Neural cell (in vitro differentiated cells): ENCODE measurements around the gene SPECC1L. TPM values are rescaled to one million over a fixed set of nuclear protein-coding genes. Genes with fewer than 3 reads are reported as not detected.

Experiments
- H2AFZ ChIP-seq: fragments of 200-600, 300-800 bp; sonication (generic), shearing (Covaris generic); 2 replicates; pipeline ENCODE4 v1.6.0; 2014; ENCODE audit warnings: low read depth, mild to moderate bottlenecking, antibody characterized with exemption, low read length, moderate library complexity
- H3F3A ChIP-seq: fragments of 200-600 bp; shearing (Covaris generic); 2 replicates; pipeline ENCODE4 v1.6.1; 2016; ENCODE audit warnings: mild to moderate bottlenecking, moderate library complexity, mixed read lengths, antibody characterized with exemption, low read length; ENCODE audit not compliant: insufficient read depth, poor library complexity, severe bottlenecking
- H3K27ac ChIP-seq: fragments of 200-600, 300-800 bp; sonication (generic), shearing (Covaris generic); 2 replicates; pipeline ENCODE4 v1.5.1; 2014; ENCODE audit warnings: mild to moderate bottlenecking, low read length, moderate library complexity
- H3K27me3 ChIP-seq: fragments of 300-800, 200-600 bp; sonication (generic), shearing (Covaris generic); 2 replicates; pipeline ENCODE4 v1.6.0; 2014; ENCODE audit warnings: mild to moderate bottlenecking, low read depth, low read length, moderate library complexity; ENCODE audit not compliant: insufficient read depth
- H3K36me3 ChIP-seq: fragments of 300-800, 200-600 bp; sonication (generic), shearing (Covaris generic); 2 replicates; pipeline ENCODE4 v1.5.1; 2014; ENCODE audit warnings: mild to moderate bottlenecking, antibody characterized with exemption, low read length, moderate library complexity; ENCODE audit not compliant: insufficient read depth
- H3K4me2 ChIP-seq: fragments of 300-800, 200-600 bp; sonication (generic), shearing (Covaris generic); 2 replicates; pipeline ENCODE4 v1.6.0; 2014; ENCODE audit warnings: mild to moderate bottlenecking, low read length
- H3K4me3 ChIP-seq: fragments of 300-800, 200-600 bp; sonication (generic), shearing (Covaris generic); 2 replicates; pipeline ENCODE4 v1.5.1; 2014; ENCODE audit warnings: mild to moderate bottlenecking, low read length, moderate library complexity
- H3K79me2 ChIP-seq: fragments of 200-600 bp; shearing (Covaris generic); replicated peaks from 2 replicates; pipeline ENCODE4 v1.6.0; 2014; ENCODE audit warnings: mild to moderate bottlenecking, low read length, moderate library complexity; ENCODE audit not compliant: insufficient read depth
- H3K9ac ChIP-seq: fragments of 300-800, 200-600 bp; sonication (generic), shearing (Covaris generic); 2 replicates; pipeline ENCODE4 v1.6.1; 2016; ENCODE audit warnings: mild to moderate bottlenecking, low read length, mixed read lengths
- H3K9me2 ChIP-seq: fragments of 200-600 bp; shearing (Covaris generic); 2 replicates; pipeline ENCODE4 v1.6.1; 2016; ENCODE audit warnings: mild to moderate bottlenecking, low read length, mixed read lengths; ENCODE audit not compliant: insufficient read depth
- H3K9me3 ChIP-seq: fragments of 200-600, 300-800 bp; sonication (generic), shearing (Covaris generic); 2 replicates; pipeline ENCODE4 v1.6.1; 2016; ENCODE audit warnings: mild to moderate bottlenecking, mixed run types, low read length, moderate library complexity, mixed read lengths
- H4K20me1 ChIP-seq: fragments of 200-600 bp; shearing (Covaris generic); 2 replicates; pipeline ENCODE4 v1.6.1; 2016; ENCODE audit warnings: mild to moderate bottlenecking, mixed run types; ENCODE audit not compliant: insufficient read depth
- CTCF ChIP-seq: fragments of 450-650 bp; IDR thresholded peaks from 2 replicates; pipeline ENCODE4 v1.5.1; 2014; ENCODE audit warnings: antibody characterized with exemption, mild to moderate bottlenecking, moderate library complexity; ENCODE audit not compliant: poor library complexity, severe bottlenecking
- EP300 ChIP-seq: fragments of 450-650 bp; conservative IDR thresholded peaks from 2 replicates; pipeline ENCODE4 v1.6.1; 2014; ENCODE audit warnings: antibody characterized with exemption, mild to moderate bottlenecking, moderate library complexity; ENCODE audit not compliant: poor library complexity, severe bottlenecking
- EZH2 ChIP-seq: fragments of 200-600, 300-800 bp; shearing (Covaris generic), sonication (generic); IDR thresholded peaks from 2 replicates; pipeline ENCODE4 v1.6.1; 2014; ENCODE audit warnings: antibody characterized with exemption, low read length, borderline replicate concordance, mild to moderate bottlenecking; ENCODE audit not compliant: insufficient read depth, poor library complexity, severe bottlenecking
- MXI1 ChIP-seq: fragments of 450-650 bp; conservative IDR thresholded peaks from 2 replicates; pipeline ENCODE4 v1.6.1; 2014; ENCODE audit warnings: antibody characterized with exemption, mild to moderate bottlenecking; ENCODE audit not compliant: poor library complexity, severe bottlenecking
- POLR2AphosphoS5 ChIP-seq: IDR thresholded peaks from 2 replicates; pipeline ENCODE4 v1.6.1; 2012
- RAD21 ChIP-seq: fragments of 450-650 bp; conservative IDR thresholded peaks from 2 replicates; pipeline ENCODE4 v1.6.1; 2014; ENCODE audit warnings: antibody characterized with exemption, mild to moderate bottlenecking, moderate library complexity
- REST ChIP-seq: IDR thresholded peaks from 2 replicates; pipeline ENCODE4 v1.6.1; 2012; ENCODE audit warnings: borderline replicate concordance
- SMC3 ChIP-seq: fragments of 450-650 bp; conservative IDR thresholded peaks from 2 replicates; pipeline ENCODE4 v1.6.1; 2014; ENCODE audit warnings: antibody characterized with exemption, mild to moderate bottlenecking, moderate library complexity; ENCODE audit not compliant: poor library complexity
- TAF1 ChIP-seq: IDR thresholded peaks from 2 replicates; pipeline ENCODE4 v1.6.1; 2012; ENCODE audit warnings: low read depth
- polyA plus RNA-seq: library from polyadenylated mRNA; depleted of rRNA; stranded (reverse); fragments of >200 nt; gene quantifications from 2 replicates; pipeline ENCODE4 v1.2.3, GENCODE V29; 2014

Gene SPECC1L
- polyA plus RNA-seq, 1 donor from 2014 or later = 27.1 TPM

GRCh38 chr22:24413271-24413670 lies 142.6 kb downstream of the SPECC1L start:
- no peaks in the 10 kb centered on the region for H3K79me2 ChIP-seq
- H3K36me3 ChIP-seq = no peaks in the 10 kb centered on the region
- H3K4me2 ChIP-seq = no peak overlapping the region
- H3F3A ChIP-seq = no peaks in the 10 kb centered on the region
- H3K9me3 ChIP-seq = no peaks in the 10 kb centered on the region
- H3K9ac ChIP-seq = no peak overlapping the region
- no peaks in the 10 kb centered on the region for H3K27me3 ChIP-seq
- H3K9me2 ChIP-seq = no peaks in the 10 kb centered on the region
- no peak overlapping the region for H3K4me3 ChIP-seq
- no peak for TF ChIP-seq EZH2
- no peak for TF ChIP-seq RAD21
- TF ChIP-seq EP300 = no peak
- TF ChIP-seq SMC3 = no peak
- no peak overlapping the region for H3K27ac ChIP-seq
- H2AFZ ChIP-seq = no peak overlapping the region
- H4K20me1 ChIP-seq = no peaks in the 10 kb centered on the region

GRCh38 chr22:24413736-24414385 lies 143.2 kb downstream of the SPECC1L start:
- Histone ChIP-seq H3K9ac (no peak overlapping the region), H3K9me3 (no peaks in the 10 kb centered on the region), H3K4me2 (no peak overlapping the region), H3K36me3 (no peaks in the 10 kb centered on the region), H3K9me2 (no peaks in the 10 kb centered on the region), H3K4me3 (no peak overlapping the region), H3K79me2 (no peaks in the 10 kb centered on the region), H3K27ac (no peak overlapping the region), H4K20me1 (no peaks in the 10 kb centered on the region), H3K27me3 (no peaks in the 10 kb centered on the region), H3F3A (no peaks in the 10 kb centered on the region), H2AFZ (no peak overlapping the region)
- TF ChIP-seq EP300 (no peak), TAF1 (no peak), POLR2AphosphoS5 (no peak), EZH2 (no peak), MXI1 (no peak), REST (no peak), SMC3 (no peak), CTCF (no peak), RAD21 (no peak)
